ENCODE measurements around the gene DOCK8.
"Not testable (repeated sequence)": the region's sequence is repeated elsewhere in the genome, so short reads cannot be mapped to it uniquely, and the experiment has no call there.

Gene DOCK8

DNA sequence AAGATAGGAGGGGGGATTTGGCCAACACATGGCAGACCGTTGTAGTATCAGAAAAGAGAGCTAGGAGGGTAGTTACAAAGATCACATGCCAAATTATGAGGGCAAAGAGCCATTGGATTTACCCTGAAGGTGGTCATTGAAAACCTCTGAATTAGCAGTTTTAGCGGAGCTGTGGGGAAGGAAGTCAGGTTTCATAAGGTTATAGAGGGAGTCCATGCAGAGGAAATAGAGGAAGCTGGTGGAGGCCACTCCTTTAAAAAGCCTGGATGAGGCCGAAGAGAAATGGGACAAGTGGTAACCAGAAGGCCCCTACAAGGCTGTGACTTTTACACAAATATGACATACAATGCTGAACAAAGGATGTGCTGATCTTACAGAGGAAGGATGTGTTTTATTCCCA, 13.2 kb downstream of the DOCK8 start:
- no peak for DNase-seq

DNA sequence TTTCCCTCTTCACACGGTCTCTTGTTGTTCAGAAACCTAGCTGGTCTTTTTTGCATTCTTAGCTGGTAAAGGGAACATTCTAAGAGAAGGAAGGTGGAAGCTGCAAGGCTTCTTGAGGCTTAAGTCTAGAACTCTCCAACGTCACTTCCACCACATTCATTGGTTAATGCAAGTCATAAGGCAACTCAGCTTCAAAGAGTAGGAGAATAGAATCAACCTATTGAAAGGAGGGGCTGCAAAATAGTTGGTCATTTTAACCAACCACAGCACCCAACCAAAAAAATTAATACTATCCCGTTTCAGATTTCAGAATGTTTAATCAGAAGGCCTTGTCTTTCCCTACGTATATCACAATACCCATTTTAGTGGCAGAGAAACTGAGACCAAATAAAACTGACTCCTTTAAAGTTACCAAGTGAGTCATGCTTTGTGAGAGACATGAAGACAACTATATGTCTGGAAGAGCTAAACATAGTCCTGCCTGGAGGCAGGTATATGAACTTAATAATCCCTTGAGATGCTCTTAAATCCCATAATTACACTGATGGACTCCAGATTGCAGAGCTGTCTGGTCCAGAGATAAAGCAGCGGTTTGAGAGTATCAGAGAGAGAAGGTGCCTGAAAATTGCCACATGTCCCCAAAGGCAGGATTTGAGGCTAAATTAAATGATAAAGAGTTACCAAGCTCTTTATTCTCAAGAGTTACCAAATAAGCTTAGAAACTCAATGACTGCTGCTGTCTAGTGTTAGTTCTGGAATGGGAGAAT, 14.4 kb downstream of the DOCK8 start:
- DNase-seq, result no peak

DNA sequence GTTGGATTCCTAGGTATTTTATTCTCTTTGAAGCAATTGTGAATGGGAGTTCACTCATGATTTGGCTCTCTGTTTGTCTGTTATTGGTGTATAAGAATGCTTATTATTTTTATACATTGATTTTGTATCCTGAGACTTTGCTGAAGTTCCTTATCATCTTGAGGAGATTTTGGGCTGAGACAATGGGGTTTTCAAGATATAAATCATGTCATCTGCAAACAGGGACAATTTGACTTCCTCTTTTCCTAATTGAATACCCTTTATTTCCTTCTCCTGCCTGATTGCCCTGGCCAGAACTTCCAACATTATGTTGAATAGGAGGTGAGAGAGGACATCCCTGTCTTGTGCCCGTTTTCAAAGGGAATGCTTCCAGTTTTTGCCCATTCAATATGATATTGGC, 17.0 kb downstream of the DOCK8 start:
- DNase-seq, result not testable (repeated sequence)

DNA sequence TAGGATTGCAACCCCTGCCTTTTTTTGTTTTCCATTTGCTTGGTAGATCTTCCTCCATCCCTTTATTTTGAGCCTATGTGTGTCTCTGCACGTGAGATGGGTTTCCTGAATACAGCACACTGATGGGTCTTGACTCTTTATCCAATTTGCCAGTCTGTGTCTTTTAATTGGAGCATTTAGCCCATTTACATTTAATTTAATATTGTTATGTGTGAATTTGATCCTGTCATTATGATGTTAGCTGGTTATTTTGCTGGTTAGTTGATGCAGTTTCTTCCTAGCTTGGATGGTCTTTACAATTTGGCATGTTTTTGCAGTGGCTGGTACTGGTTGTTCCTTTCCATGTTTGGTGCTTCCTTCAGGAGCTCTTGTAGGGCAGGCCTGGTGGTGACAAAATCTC, 19.0 kb downstream of the DOCK8 start:
- DNase-seq, result not testable (repeated sequence)

DNA sequence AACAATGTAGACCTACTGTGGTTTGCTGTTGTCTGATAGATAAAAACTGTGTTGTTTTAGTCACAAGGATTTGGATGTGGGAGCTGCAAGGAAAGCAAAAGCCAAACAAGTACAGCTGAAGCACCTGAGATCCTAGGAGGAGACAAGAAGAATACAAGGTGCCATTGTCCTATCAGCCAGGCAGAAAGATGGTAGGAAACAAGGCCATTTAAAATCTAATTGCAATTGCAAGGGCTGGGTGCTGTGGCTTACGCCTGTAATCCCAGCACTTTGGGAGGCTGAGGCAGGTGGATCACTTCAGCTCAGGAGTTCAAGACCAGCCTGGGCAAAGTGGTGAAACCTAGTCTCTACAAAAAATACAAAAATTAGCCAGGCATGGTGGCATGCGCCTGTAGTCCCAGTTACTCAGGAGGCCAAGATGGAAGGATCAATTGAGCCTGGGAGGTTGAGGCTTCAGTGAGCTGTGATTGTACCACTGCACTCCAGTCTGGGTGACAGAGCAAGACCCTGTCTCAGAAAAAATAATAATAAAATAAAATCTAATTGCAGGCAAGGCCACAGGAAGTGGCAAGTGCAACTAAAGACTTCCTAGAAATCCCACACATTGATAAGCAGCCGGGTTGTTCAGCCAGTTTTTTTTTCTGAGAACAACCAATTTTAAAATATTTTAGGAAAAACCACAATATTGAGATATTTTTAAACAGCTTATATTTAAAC, 22.6 kb downstream of the DOCK8 start:
- no peak for DNase-seq

DNA sequence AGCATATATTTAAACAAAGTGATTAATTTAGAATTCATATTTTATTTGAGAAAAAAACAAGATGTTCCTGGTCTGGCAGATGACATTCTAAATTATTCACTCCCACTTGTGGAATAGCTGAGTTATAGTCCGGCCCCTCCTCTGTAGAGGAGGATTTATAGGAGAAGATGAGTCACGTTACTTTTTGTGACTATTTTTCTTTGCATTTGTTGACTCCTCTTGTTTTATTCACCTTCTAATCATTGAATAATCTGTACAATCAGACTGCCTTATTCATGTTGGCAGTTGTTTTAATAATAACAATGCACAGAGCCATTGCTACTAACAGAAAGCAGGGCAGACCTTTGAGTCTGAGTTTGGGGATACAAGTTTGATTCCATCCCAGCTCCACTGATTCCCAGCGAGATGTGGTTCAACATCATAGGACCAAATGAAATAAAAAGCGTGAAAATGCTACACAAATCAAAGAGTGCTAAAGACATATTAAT, 23.2 kb downstream of the DOCK8 start:
- DNase-seq, result no peak

DNA sequence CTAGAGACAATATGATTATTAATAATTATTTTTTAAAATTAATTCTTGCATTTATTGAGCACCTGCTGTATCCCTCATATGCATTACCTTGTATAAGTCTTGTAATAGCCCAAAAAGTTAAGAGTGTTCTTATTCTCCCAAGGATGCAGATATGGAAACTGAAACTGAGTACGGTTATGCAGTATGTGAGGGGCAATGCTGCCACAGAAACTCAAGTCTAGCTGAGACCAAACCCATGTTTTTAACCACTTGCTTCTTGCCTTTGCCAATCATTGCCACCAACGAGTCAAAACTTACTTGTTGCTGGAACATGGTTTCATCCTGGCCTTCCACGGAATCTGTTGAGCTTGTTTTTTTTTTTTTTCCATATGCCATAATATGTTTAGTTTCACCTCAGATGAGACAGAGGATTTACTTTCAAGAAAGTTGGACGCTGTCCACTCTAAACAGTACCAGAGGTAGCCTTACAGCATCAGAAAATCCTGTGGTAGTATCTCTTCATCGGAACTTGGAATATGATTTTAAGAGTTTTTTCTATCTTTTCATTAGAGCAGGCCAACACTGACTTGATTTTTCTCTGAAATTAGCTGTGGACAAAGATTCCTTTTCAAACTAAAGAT, 27.9 kb downstream of the DOCK8 start:
- no peak for DNase-seq

DNA sequence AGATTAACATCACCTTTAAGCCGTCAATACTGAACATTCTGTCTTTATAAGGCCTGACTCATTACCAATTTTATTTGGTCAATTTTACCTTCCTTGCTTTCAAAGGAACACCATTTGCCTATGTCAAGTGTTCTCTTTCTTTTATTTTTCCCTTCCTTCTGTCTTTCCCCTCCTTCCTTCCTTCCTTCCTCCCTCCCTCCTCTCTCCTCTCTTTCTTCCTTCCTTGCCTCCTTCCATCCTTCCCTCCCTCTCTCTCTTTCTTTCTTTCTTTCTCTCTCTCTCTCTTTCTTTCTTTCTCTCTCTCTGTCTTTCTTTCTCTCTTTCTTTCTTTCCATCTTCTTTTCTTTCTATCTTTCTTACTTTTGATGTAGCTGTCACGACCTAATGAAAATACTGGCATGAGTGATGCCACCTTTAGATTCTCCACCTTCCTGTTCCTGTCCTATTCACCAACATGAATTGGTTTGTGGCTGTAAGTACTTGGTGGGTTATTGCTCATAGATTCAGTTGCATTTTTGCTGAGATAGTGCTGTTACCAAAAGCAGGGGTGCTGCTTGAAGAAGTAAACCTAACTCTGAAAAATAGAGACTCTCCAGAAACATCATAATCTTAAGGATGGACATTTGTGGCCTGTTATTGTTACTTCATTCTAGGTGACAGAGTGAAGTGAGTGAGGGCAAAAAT, 33.8 kb downstream of the DOCK8 start:
- no peak for DNase-seq

DNA sequence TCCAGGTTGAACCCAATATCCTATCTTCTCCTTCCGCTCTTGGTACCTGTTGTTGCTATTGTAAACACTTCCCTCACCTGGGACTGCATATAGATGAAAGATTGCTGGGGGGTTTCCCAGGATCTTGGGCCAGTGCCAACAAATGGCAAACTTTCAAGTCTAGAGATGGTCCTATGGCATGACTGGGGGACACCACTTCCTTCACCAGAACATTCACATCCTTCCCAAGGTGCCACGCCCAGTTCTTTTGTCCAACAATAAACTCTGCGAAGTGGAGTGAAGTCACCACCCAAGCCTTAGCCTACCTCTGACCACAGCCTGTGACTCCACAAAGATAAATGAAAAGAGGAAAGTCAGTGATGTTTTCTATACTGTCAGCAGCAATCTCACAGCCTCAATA, 34.4 kb downstream of the DOCK8 start:
- no peak for DNase-seq

DNA sequence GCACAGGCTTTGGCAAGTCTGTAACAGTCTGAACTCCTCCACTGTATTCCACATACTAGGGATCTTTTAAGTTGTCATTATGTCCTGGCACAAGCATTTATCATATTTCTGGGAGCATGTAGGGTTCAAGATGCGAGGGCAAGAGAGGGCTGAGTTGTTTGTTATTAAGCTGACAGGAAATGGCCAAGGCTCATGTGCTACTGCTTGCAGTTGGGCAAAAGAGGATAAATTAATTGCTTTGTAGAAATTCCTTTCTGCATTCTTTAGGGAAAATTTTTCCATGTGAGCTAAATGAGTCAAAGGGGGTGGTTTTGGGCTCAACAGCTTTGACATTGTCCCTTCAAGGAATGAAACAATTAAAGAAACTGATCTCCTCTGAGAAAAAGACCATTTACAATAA, 35.4 kb downstream of the DOCK8 start:
- no peak for DNase-seq

DNA sequence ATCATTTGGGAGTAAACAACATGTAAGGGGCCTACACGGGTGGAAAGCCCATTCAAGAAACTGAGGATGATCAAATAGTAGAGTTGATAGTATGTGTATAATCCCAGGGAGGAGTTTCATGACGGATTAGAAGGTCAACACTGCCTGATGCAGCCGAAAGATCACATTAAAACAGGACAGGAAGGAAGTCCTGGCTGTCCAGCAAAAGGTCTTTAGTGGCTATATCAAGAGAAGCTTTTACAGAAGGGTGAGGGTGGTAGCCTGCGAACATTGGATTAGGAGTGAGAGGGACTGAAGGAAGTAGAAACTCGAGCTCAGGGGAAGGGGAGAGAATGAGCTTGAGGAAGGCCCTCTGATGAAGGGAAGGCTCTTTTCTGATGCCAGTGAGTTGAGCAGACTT, 36.0 kb downstream of the DOCK8 start:
- no peak for DNase-seq

DNA sequence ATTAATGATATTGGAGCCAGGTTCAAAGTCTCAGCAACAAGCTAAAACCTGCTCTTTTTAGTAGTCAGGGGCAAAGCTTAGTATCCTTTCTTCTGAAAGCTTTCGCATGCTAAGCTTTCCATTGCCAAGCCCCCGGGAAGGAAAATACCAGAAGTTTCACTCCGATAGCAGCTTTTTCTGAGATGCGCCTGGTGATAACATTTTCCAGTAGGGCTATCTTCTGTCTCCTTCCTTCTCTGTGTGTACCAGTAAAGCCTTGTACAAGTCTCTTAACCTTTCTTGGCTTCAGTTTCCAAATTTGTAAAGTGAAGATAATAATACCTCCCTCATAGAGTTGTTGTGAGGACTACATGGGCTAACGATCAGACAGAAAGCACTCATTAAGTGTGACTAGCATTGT, 36.7 kb downstream of the DOCK8 start:
- DNase-seq, result no peak

DNA sequence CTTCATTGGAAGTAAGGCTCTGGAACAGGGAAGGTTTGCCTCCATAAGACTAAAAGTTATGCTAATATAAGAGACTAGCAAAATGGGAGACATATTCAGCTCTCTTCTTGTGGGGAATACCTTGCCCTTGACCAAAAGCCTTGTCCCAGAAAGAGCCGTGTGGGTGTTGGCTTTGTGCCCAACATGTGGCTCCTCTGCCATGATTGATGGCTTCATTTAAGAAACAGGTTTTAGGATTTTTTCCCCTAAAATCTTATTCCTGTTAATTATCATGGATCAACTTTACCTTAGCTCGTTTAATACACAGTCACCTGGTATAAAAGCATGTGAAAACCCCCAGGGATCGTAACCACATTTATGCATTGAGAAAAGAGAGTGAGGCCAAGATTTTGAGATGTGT, 38.9 kb downstream of the DOCK8 start:
- no peak for DNase-seq

DNA sequence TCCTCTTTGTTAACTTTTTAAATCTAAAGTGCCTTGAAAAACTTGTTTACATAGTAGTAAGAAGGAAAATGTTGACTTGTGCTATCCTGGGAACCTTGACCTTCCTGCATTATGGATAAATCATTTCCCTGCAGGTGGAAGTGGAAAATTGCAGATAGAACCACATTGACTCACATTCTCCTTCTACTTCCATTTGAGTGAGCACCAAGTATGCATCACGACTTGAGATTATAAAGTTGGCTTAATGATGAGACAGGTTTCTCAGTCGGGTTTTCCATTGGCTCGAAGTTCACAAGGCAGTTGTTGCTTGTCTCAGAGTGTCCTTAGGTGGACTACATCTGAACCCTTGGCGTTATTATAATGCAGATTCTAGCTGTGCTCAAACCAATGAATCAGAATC, 39.9 kb downstream of the DOCK8 start:
- DNase-seq, result no peak

DNA sequence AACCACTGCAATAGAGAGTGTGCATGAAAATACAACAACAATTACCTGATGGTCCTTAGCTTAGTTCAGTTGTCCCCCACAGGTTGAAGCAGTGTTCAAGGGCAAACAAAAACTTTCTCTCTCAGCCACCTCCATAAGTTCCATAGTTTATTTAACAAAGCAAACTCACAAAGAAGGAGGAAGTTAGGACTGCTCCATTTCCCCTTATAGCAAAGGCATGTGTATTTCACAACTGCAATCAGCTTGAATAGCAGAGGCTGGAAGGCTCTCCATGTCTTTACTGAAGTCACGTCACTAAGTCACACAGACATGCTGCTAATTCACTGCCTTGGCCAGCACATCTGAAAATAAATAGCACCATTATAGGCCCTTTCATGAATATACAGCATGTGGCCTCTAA, 43.3 kb downstream of the DOCK8 start:
- no peak for DNase-seq

DNA sequence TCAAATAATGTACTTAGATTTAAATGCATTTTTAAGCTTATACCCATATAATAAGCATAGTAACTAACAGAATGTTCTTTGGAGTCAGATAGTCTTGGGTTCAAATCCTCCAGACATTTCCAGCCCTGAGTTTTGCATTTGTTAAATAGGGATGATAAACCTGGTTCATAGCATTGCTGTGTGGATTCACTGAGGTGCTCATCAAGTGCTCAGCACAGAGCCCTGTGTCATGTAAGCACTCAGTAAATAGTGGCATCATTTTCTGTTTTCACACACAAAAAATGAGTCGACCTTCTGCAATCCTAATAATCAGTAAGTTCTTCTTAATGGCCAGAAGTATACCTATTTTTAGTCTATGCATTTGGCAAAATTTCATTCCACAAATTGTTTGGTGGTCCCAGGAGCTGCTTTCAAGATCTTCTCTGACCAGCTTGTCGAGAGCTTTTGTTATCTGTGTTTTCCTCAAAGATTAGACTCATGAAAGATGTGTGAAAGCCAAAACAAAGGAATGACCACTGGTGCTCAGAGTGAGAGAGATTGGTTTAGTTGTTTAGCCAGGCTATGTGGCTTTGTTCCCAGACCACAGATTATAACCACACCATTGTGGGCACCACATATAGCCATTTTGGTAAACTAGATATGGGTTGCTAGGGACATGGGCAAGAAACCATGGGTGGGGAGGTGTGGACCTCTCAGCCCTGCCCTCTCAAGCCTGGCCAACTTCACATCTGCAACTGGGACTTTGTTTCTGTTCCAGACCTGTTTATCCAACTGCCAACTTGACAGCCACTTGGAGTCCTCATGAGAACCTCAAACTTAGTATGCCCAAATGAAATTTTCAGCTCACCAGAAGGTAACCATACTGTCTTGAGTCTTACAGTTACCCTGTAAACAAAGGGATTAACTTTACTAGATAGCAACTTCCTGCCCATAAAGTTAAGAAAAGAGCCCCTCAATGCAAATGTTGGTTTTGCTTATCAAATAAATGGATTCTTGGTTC, 45.0 kb downstream of the DOCK8 start:
- no peak for DNase-seq

DNA sequence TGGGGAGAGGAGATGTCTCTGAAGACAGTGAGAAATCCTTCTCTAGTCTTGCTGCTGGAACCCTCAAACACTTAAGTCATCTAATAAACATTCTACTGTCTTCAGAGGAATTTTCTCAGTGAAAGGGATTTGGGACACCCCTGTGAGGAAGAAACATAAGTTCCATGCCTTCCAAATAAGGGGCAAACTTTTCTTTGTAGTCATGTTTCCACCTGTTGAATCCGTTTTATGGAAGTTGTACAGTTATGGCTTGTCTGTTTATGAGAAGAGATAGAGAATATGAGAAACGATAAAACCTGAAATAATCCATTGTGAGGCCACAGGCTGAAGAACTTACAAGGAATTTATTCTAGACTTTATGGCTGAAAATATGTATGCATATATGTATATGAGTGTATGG, 49.6 kb downstream of the DOCK8 start:
- no peak for DNase-seq

DNA sequence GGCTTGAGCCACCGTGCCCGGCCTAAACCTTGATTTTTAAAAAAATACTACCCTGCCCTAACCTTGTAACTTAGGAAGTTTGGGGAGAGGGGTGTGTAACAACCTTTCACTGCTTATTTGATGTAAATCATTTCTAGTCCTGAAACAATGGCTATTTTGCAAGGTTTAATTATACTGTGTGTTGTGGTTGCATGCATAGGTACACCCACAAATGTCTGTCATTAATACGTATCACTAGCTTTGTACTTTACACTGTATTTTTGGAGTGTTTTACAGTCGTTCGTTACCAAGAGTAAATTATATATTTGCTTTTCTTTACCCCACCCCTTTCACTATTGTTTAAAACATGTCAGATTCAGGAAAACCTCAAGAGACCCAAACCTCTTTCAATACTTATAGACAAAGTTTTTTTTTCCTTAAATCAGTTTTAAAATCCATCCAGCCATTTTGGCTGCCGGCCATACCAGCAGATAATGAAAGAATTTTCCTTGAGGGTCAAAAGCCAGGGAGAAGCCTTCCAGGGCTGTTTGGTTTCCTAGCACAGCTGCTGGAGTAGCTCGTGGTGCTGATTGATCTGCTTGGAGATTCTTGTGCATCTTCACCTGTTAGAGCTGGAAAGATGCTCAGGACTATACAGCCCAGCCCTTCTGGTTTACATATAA, 50.7 kb downstream of the DOCK8 start:
- DNase-seq, result no peak

DNA sequence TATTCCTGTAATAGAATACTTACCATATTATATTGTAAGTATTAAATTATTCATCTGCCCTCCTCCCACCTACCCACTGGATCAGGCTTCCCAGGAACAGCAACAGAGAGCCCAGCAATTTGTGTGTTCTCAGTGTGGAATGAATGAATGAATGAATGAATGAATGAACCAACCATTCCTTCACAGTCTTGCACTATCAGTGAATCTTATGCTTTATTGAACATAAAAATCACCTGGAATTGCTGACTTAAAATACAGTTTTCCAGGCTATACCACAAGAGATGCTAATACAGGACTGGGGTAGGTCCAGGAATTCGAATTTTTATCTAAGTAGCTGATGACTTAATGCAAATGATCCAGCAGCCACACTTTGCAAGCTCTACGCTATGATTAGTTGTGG, 51.6 kb downstream of the DOCK8 start:
- no peak for DNase-seq

DNA sequence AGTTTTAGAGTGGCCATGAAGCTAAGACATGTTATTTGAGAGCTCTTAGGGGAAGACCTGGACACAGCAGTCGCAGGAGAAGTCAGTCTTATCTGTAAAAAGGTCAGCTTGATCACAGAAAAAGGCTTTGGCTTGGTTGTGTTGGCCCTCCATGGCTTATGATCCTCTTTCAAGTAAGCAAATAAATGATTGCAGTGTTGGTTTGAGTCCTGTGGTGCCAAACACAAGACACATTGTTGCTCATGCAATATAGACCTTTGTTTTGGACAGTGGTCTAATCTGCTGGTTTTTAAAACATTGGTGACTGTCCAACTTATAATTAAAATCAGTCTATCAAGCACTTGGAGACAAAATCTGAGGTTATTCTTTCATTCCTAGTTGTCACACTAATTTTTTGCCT, 54.0 kb downstream of the DOCK8 start:
- DNase-seq, result no peak

DNA sequence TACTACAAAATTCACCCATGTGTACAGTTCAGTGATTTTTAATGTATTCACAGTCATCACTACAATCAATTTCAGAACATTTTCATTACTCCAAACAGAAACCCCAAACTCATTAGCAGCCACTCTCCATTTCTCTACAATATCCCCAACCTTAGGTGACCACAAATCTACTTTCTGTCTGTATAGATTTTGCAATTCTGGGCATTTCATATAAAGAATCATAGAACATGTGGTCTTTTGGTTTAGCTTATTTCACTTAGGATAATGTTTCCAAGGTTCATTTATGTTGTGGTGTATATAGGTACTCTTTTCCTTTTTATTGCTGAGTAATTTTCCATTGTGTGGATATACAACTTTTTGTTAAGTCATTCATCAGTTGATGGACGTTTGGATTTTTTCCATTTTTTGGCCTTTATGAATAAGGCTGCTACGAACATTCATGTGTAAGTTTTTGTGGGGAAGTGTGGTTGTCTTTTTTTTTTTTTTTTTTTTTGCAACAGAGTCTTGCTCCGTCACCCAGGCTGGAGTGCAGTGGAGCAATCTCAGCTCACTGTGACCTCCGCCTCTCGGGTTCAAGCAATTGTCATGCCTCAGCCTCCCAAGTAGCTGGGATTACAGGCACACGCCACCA, 54.5 kb downstream of the DOCK8 start:
- DNase-seq, result no peak

Measured in kidney glomerular epithelial cell (primary cell).